Vagina (tissue), 2 donors: ENCODE data around the gene HECW1.

Experiments
- POLR2A ChIP-seq, 2 donors: fragments of 450-650 bp; IDR thresholded peaks; one replicate each; pipeline ENCODE4 v1.6.1; 2017; ENCODE audit warnings: antibody characterized with exemption in 2 of 2, mild to moderate bottlenecking in 2 of 2, moderate library complexity in 2 of 2
- TF ChIP-seq, protein P1 (sequence below), 3 experiments: fragments of 450-650 bp in 2 of 3; fragments of 200-600 bp in 1 of 3; sonication (generic) in 1 of 3; IDR thresholded peaks; one replicate each; pipeline ENCODE4 v1.5.1; 2017 to 2019; ENCODE audit warnings: antibody characterized with exemption in 3 of 3, mild to moderate bottlenecking in 2 of 3, moderate library complexity in 2 of 3

DNA sequence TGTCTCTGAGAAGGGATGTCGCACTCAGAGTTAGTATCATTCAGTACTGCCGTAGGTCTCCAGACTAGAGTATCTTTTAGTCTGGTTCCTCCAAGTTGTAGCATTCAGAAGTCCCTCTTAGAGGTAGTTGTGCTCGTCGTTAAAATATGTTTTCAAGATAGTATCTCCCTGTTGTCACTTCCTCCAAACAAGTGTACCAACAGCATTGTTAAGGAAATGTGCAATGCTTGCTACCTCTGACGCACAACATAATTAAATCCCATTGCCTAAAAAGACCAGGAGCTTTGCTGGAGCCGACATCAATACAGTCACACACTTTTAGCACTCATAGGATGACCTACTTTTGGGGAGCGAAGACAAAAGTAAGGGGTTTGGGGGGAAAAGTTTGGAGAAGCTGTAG lies 390.5 kb downstream of the HECW1 start:
- no peak for TF ChIP-seq POLR2A (IDR thresholded peaks at IDR 0.05)
- TF ChIP-seq, protein P1, sequence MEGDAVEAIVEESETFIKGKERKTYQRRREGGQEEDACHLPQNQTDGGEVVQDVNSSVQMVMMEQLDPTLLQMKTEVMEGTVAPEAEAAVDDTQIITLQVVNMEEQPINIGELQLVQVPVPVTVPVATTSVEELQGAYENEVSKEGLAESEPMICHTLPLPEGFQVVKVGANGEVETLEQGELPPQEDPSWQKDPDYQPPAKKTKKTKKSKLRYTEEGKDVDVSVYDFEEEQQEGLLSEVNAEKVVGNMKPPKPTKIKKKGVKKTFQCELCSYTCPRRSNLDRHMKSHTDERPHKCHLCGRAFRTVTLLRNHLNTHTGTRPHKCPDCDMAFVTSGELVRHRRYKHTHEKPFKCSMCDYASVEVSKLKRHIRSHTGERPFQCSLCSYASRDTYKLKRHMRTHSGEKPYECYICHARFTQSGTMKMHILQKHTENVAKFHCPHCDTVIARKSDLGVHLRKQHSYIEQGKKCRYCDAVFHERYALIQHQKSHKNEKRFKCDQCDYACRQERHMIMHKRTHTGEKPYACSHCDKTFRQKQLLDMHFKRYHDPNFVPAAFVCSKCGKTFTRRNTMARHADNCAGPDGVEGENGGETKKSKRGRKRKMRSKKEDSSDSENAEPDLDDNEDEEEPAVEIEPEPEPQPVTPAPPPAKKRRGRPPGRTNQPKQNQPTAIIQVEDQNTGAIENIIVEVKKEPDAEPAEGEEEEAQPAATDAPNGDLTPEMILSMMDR (IDR thresholded peaks at IDR 0.05): no peak
